Measurements from ENCODE around the gene MYOT.

DNA sequence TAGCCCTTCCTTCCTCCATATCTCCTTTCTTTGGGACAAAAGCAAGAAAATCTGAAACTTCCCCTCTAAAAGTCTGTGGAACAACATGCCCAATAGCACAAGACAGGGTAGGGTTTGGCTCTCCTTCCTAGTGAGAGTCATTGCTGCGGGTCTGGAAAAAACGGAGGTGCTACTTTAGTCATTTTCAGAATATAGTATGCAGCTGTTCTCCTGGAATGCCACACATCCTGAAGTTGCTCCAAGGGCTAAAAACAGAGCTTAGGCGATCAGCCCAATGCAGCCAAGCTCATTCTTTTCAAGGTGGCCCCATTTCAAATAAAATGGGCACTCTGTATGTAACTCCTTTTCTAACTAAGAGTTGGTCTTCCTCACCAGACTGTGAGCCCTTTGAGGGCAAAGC lies 39.5 kb upstream of the MYOT start:
- TF ChIP-seq, protein P1, sequence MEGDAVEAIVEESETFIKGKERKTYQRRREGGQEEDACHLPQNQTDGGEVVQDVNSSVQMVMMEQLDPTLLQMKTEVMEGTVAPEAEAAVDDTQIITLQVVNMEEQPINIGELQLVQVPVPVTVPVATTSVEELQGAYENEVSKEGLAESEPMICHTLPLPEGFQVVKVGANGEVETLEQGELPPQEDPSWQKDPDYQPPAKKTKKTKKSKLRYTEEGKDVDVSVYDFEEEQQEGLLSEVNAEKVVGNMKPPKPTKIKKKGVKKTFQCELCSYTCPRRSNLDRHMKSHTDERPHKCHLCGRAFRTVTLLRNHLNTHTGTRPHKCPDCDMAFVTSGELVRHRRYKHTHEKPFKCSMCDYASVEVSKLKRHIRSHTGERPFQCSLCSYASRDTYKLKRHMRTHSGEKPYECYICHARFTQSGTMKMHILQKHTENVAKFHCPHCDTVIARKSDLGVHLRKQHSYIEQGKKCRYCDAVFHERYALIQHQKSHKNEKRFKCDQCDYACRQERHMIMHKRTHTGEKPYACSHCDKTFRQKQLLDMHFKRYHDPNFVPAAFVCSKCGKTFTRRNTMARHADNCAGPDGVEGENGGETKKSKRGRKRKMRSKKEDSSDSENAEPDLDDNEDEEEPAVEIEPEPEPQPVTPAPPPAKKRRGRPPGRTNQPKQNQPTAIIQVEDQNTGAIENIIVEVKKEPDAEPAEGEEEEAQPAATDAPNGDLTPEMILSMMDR (IDR thresholded peaks at IDR 0.05): no peak
- TF ChIP-seq ATF1 (CRISPR knock-in tag; IDR thresholded peaks at IDR 0.05): no peak
- no peak for TF ChIP-seq NR1H2 (CRISPR knock-in tag; IDR thresholded peaks at IDR 0.05)
- TF ChIP-seq, protein P2, sequence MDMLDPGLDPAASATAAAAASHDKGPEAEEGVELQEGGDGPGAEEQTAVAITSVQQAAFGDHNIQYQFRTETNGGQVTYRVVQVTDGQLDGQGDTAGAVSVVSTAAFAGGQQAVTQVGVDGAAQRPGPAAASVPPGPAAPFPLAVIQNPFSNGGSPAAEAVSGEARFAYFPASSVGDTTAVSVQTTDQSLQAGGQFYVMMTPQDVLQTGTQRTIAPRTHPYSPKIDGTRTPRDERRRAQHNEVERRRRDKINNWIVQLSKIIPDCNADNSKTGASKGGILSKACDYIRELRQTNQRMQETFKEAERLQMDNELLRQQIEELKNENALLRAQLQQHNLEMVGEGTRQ (CRISPR knock-in tag; IDR thresholded peaks at IDR 0.05): no peak
- TF ChIP-seq, protein P3, sequence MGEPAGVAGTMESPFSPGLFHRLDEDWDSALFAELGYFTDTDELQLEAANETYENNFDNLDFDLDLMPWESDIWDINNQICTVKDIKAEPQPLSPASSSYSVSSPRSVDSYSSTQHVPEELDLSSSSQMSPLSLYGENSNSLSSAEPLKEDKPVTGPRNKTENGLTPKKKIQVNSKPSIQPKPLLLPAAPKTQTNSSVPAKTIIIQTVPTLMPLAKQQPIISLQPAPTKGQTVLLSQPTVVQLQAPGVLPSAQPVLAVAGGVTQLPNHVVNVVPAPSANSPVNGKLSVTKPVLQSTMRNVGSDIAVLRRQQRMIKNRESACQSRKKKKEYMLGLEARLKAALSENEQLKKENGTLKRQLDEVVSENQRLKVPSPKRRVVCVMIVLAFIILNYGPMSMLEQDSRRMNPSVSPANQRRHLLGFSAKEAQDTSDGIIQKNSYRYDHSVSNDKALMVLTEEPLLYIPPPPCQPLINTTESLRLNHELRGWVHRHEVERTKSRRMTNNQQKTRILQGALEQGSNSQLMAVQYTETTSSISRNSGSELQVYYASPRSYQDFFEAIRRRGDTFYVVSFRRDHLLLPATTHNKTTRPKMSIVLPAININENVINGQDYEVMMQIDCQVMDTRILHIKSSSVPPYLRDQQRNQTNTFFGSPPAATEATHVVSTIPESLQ (CRISPR knock-in tag; IDR thresholded peaks at IDR 0.05): no peak
- no peak for TF ChIP-seq ZNF671 (CRISPR knock-in tag; IDR thresholded peaks at IDR 0.05)
